ENCODE results near the gene AIG1.

AIG1 gene

GRCh38 chr6:143198312-143198711 is 137.6 kb downstream of the AIG1 start:
- TF ChIP-seq, protein P1, sequence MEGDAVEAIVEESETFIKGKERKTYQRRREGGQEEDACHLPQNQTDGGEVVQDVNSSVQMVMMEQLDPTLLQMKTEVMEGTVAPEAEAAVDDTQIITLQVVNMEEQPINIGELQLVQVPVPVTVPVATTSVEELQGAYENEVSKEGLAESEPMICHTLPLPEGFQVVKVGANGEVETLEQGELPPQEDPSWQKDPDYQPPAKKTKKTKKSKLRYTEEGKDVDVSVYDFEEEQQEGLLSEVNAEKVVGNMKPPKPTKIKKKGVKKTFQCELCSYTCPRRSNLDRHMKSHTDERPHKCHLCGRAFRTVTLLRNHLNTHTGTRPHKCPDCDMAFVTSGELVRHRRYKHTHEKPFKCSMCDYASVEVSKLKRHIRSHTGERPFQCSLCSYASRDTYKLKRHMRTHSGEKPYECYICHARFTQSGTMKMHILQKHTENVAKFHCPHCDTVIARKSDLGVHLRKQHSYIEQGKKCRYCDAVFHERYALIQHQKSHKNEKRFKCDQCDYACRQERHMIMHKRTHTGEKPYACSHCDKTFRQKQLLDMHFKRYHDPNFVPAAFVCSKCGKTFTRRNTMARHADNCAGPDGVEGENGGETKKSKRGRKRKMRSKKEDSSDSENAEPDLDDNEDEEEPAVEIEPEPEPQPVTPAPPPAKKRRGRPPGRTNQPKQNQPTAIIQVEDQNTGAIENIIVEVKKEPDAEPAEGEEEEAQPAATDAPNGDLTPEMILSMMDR (IDR thresholded peaks at IDR 0.05; ENCODE audit: low read depth, low read length, missing control alignments): no peak
- in situ Hi-C loops (cut with HindIII; ENCODE audit: low pct_ligation_motif_present, low sequenced_read_pairs): no loop called here
- H3K27ac ChIP-seq: no peak overlapping the region
- no peaks in the 10 kb centered on the region for H3K36me3 ChIP-seq (replicated peaks)
- no peak overlapping the region for H3K4me3 ChIP-seq (ENCODE audit: low read depth, low read length)
- no peak for DNase-seq
- no peaks in the 10 kb centered on the region for H3K27me3 ChIP-seq (replicated peaks)

- TF ChIP-seq, protein P1 (IDR thresholded peaks at IDR 0.05; ENCODE audit: low read depth, low read length, missing control alignments): no peak
- Histone ChIP-seq H3K27me3 (replicated peaks) (no peaks in the 10 kb centered on the region), H3K27ac (no peak overlapping the region), H3K36me3 (replicated peaks) (no peaks in the 10 kb centered on the region), H3K4me3 (ENCODE audit: low read depth, low read length) (no peak overlapping the region)
- DNase-seq: no peak
- in situ Hi-C loops (cut with HindIII; ENCODE audit: low pct_ligation_motif_present, low sequenced_read_pairs): no loop called here
These were observed 138.6 kb downstream of the AIG1 start for GRCh38 chr6:143199291-143199690.

DNA sequence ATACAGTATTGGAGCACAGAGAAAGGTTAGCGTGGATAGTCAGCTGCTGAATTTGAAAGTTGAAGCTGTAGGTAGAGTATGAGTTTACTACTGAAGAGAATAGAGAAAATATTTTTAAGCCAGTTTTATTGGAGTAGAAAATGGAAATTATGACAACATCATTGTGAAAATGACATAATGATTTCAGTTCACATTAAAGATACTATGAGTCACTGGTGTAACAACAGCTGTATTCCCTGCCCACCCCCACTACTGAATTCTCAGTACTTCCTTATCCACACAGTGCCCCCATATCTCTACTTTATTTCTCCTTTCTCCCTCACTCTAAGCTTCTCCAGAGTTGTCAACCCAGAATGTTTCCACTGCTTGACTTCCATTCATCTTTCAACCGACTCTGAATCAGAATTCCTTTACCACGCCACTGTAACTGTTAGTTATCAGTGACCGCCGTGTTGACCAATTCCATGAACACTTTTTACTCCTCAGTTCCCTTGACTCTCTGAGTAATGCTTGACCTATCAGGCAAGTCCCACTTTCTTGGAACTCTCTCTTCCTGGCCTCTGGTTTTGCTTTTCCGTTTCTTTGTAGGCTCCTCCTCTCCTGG is 139.6 kb downstream of the AIG1 start:
- no peak overlapping the region for H3K4me3 ChIP-seq (ENCODE audit: low read depth, low read length)
- DNase-seq: no peak
- in situ Hi-C loops (cut with HindIII; ENCODE audit: low pct_ligation_motif_present, low sequenced_read_pairs): no loop called here
- TF ChIP-seq, protein P1 (IDR thresholded peaks at IDR 0.05; ENCODE audit: low read depth, low read length, missing control alignments): no peak
- no peaks in the 10 kb centered on the region for H3K36me3 ChIP-seq (replicated peaks)
- H3K27ac ChIP-seq: no peak overlapping the region
- H3K27me3 ChIP-seq (replicated peaks): no peaks in the 10 kb centered on the region

GRCh38 chr6:143204045-143204444 is 143.4 kb downstream of the AIG1 start:
- no peak overlapping the region for H3K27ac ChIP-seq
- DNase-seq: no peak
- no peaks in the 10 kb centered on the region for H3K27me3 ChIP-seq (replicated peaks)
- in situ Hi-C loops (cut with HindIII; ENCODE audit: low pct_ligation_motif_present, low sequenced_read_pairs): no loop called here
- no peak overlapping the region for H3K4me3 ChIP-seq (ENCODE audit: low read depth, low read length)
- TF ChIP-seq, protein P1 (IDR thresholded peaks at IDR 0.05; ENCODE audit: low read depth, low read length, missing control alignments): no peak
- no peaks in the 10 kb centered on the region for H3K36me3 ChIP-seq (replicated peaks)

DNA sequence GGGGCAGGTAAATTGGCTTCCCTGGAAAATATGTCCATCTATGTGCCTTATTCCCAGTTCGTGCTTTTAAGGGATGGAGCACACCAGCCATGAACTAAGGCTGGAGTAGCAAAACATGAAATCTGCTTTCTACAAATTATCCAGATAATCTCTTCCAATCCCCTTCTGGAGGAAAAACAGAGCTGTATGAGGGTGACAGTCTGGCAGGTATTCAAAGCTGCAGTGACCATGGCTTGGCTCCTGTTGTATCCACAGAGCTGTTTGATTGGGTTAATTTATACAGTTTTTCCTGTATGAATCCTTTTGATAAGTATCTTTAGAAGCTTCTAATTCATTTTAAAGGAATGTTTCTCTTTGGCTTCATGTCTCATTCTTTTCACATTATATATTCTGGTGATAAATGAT is 144.4 kb downstream of the AIG1 start:
- in situ Hi-C loops (cut with HindIII; ENCODE audit: low pct_ligation_motif_present, low sequenced_read_pairs): no loop called here
- TF ChIP-seq, protein P1 (IDR thresholded peaks at IDR 0.05; ENCODE audit: low read depth, low read length, missing control alignments): no peak

GRCh38 chr6:143205585-143205984 is 144.9 kb downstream of the AIG1 start:
- DNase-seq: no peak
- H3K36me3 ChIP-seq (replicated peaks): no peaks in the 10 kb centered on the region
- H3K4me3 ChIP-seq (ENCODE audit: low read depth, low read length): no peak overlapping the region
- TF ChIP-seq, protein P1 (IDR thresholded peaks at IDR 0.05; ENCODE audit: low read depth, low read length, missing control alignments): no peak
- in situ Hi-C loops (cut with HindIII; ENCODE audit: low pct_ligation_motif_present, low sequenced_read_pairs): no loop called here
- no peak overlapping the region for H3K27ac ChIP-seq
- H3K27me3 ChIP-seq (replicated peaks): no peaks in the 10 kb centered on the region

More for the DNA sequence above, 144.4 kb downstream of the AIG1 start:
- DNase-seq: no peak
- no peak overlapping the region for H3K4me3 ChIP-seq (ENCODE audit: low read depth, low read length)
- H3K27ac ChIP-seq: no peak overlapping the region
- no peaks in the 10 kb centered on the region for H3K27me3 ChIP-seq (replicated peaks)
- no peaks in the 10 kb centered on the region for H3K36me3 ChIP-seq (replicated peaks)

Data from brain microvascular endothelial cell (primary cell).